BLaER1 (cell line): ENCODE data around the gene P2RY6.

Source experiments
- H3K27ac ChIP-seq: shearing (Covaris generic); formaldehyde crosslinking; 2 replicates; pipeline ENCODE4 v1.8.1; 2022
- H3K27me3 ChIP-seq: shearing (Covaris generic); formaldehyde crosslinking; 2 replicates; pipeline ENCODE4 v1.8.1; 2022
- H3K36me3 ChIP-seq: shearing (Covaris generic); formaldehyde crosslinking; 2 replicates; pipeline ENCODE4 v1.8.1; 2022
- H3K4me1 ChIP-seq: shearing (Covaris generic); formaldehyde crosslinking; 2 replicates; pipeline ENCODE4 v1.8.1; 2022
- H3K4me2 ChIP-seq: shearing (Covaris generic); formaldehyde crosslinking; 2 replicates; pipeline ENCODE4 v1.8.1; 2022
- H3K4me3 ChIP-seq: shearing (Covaris generic); formaldehyde crosslinking; 2 replicates; pipeline ENCODE4 v1.8.1; 2022
- H3K9ac ChIP-seq: shearing (Covaris generic); formaldehyde crosslinking; 2 replicates; pipeline ENCODE4 v1.8.1; 2022
- H3K9me3 ChIP-seq: shearing (Covaris generic); formaldehyde crosslinking; 2 replicates; pipeline ENCODE4 v1.8.1; 2022
- H4K20me1 ChIP-seq: shearing (Covaris generic); formaldehyde crosslinking; 2 replicates; pipeline ENCODE4 v1.8.1; 2022
- Cebpa-rat ChIP-seq: shearing (Covaris generic); IDR thresholded peaks from 2 replicates; pipeline ENCODE4 v1.8.1; 2022

P2RY6 gene

DNA sequence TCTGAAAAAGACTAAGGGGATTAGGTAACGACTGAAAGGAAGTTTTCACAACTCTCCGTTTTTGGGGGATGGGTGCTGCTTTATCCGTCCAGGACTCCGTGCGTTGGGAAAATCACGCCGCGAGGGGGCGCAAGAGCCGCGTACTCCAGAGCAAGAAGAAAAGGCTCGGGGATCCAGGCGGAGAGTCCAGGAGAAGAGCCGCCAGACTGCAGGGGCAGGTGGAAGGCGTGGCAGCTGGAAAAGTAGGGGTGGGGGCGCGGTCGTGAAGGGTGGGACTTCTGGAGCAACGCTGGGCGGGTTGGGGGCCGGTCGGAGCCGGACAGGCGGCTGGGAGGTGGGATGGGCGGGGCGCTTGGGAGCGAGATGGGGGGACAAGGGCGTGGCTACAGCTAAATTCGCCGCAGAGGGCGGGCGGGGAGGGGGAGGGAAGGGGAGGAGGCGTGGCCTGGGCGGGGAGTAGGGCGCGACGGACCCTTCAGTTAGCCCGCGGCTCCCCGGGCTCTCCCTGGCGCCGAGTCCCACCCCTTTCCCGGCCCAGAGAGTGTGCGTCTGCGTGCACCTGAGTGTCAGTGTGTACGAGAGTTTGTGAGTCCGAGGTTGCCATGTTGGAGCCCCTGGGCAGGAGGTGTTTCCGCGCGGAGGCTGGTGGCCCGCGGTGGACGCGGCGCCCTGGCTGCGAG, 35.3 kb downstream of the P2RY6 start:
- peaks cover 3% of the 10 kb centered on the region; the same call in 1 of the 2 replicates for H3K36me3 ChIP-seq
- no peaks in the 10 kb centered on the region for H3K9me3 ChIP-seq
- peaks cover 27% of the 10 kb centered on the region for H3K27me3 ChIP-seq
- peak overlapping the region; percentile 82 for H3K9ac ChIP-seq
- H3K27ac ChIP-seq, result peak overlapping the region; percentile 90
- peaks cover 38% of the 10 kb centered on the region for H4K20me1 ChIP-seq
- peak overlapping the region; percentile 79 for H3K4me3 ChIP-seq
- H3K4me2 ChIP-seq, result peak overlapping the region; percentile 99
- H3K4me1 ChIP-seq, result peaks cover 54% of the 10 kb centered on the region
- TF ChIP-seq Cebpa-rat, result peak; percentile 66

DNA sequence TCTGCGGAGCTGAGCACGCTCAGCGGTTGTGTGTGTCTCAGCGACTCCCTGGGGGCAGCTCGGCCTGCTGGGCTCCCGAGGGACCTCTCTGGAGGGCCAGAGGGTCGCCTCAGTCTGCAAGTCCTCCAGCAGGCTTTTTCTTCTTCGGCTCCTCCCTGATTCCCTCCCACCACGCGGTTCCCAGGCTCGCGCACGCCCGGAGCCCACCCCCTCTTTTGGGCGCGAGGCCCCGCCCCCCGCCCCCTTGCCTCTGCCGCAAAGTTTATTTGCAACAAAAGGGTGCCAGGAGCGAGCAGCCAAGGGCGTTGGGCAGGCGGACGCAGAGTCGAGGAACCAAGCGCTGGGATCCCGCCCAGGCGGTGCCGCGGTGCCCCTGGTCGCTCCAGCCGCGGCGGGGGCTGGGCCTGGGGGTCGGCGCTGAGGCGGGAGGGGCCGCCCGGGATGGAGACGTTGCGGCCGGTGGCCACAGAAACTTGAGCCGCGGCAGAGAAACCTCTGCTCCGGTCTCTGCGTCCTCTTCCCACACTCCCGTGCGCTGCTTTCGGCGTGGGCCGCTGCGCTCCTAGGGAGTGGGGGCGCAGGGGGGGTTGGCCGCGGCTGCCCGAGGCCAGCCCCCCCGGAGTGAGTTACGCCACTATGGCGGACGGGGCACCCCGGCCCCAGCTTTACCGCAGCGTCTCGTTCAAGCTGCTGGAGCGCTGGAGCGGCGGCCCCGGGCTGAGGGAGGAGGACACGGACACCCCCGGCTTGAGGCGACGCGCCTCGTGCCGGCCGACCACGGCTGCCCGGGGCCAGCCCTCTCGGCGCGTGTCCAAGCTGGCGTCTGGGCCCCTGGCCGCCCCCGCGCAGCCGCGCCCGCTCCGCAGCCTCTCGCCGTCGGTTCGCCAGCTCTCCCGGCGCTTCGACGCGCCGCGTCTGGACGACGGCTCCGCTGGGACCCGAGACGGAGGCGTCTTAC, 36.1 kb downstream of the P2RY6 start, which contains the start of gene ARHGEF17:
Gene ARHGEF17 (plus strand): TSS at position 274 of the 958 bp plus-strand sequence. CDS start 363 bp downstream, at position 637.
- Histone ChIP-seq H3K4me2 (peak within 1 kb of the TSS; percentile 99), H3K4me1 (peaks cover 62% of the 10 kb centered on the region), H3K9ac (peak within 1 kb of the TSS; percentile 82), H3K27ac (peak within 1 kb of the TSS; percentile 90), H4K20me1 (peaks cover 38% of the 10 kb centered on the region), H3K4me3 (peak within 1 kb of the TSS; percentile 79), H3K27me3 (peaks cover 27% of the 10 kb centered on the region), H3K9me3 (no peaks in the 10 kb centered on the region), H3K36me3 (peaks cover 3% of the 10 kb centered on the region; the same call in 1 of the 2 replicates)
- TF ChIP-seq Cebpa-rat, result no peak

DNA sequence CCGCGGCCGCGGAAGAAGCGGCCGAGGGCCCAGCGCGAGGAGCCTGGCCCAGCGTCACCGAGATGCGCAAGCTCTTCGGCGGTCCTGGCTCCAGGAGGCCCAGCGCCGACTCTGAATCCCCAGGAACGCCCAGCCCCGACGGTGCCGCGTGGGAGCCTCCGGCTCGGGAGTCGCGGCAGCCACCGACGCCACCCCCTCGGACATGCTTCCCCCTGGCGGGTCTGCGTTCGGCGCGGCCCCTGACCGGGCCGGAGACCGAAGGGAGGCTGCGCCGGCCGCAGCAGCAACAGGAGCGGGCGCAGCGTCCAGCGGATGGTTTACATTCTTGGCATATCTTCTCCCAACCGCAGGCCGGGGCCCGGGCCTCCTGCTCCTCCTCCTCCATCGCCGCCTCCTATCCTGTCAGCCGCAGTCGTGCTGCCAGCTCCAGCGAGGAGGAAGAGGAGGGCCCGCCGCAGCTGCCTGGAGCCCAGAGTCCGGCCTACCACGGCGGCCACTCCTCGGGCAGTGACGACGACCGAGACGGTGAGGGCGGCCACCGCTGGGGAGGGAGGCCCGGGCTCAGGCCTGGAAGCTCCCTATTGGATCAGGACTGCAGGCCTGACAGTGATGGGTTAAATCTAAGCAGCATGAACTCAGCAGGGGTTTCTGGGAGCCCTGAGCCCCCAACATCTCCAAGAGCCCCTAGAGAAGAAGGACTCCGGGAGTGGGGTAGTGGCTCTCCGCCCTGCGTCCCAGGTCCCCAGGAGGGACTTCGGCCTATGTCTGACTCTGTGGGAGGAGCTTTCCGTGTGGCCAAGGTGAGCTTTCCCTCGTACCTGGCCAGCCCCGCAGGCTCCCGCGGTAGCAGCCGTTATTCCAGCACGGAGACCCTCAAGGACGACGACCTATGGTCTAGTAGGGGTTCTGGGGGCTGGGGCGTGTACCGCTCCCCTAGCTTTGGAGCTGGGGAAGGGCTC, 37.1 kb downstream of the P2RY6 start:
- Histone ChIP-seq H3K4me1 (peaks cover 72% of the 10 kb centered on the region), H3K9ac (peak overlapping the region; percentile 82)

DNA sequence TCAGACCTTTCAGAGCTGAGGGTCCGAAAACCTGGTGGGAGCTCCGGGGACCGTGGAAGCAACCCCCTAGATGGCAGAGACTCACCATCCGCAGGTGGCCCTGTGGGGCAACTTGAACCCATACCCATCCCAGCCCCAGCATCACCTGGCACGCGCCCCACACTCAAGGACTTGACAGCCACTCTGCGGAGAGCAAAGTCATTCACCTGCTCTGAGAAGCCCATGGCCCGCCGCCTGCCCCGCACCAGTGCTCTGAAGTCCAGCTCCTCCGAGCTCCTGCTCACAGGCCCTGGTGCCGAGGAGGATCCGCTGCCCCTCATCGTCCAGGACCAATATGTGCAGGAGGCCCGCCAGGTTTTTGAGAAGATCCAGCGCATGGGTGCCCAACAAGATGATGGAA, 37.9 kb downstream of the P2RY6 start:
- no peak overlapping the region for H3K4me3 ChIP-seq
- peaks cover 80% of the 10 kb centered on the region for H3K4me1 ChIP-seq
- peaks cover 3% of the 10 kb centered on the region; the same call in 1 of the 2 replicates for H3K36me3 ChIP-seq
- H3K27ac ChIP-seq, result no peak overlapping the region
- H3K9me3 ChIP-seq, result no peaks in the 10 kb centered on the region
- peak overlapping the region; percentile 99; the same call in 1 of the 2 replicates for H3K4me2 ChIP-seq
- TF ChIP-seq Cebpa-rat, result no peak
- H4K20me1 ChIP-seq, result peaks cover 44% of the 10 kb centered on the region
- H3K9ac ChIP-seq, result no peak overlapping the region
- peaks cover 27% of the 10 kb centered on the region for H3K27me3 ChIP-seq

More for the DNA sequence above, 37.1 kb downstream of the P2RY6 start:
- H3K36me3 ChIP-seq, result peaks cover 3% of the 10 kb centered on the region; the same call in 1 of the 2 replicates
- H3K27me3 ChIP-seq, result peaks cover 27% of the 10 kb centered on the region
- H3K9me3 ChIP-seq, result no peaks in the 10 kb centered on the region
- H3K4me2 ChIP-seq, result peak overlapping the region; percentile 99
- H3K4me3 ChIP-seq, result peak overlapping the region; percentile 79
- peaks cover 40% of the 10 kb centered on the region for H4K20me1 ChIP-seq
- peak overlapping the region; percentile 73 for H3K27ac ChIP-seq
- no peak for TF ChIP-seq Cebpa-rat

DNA sequence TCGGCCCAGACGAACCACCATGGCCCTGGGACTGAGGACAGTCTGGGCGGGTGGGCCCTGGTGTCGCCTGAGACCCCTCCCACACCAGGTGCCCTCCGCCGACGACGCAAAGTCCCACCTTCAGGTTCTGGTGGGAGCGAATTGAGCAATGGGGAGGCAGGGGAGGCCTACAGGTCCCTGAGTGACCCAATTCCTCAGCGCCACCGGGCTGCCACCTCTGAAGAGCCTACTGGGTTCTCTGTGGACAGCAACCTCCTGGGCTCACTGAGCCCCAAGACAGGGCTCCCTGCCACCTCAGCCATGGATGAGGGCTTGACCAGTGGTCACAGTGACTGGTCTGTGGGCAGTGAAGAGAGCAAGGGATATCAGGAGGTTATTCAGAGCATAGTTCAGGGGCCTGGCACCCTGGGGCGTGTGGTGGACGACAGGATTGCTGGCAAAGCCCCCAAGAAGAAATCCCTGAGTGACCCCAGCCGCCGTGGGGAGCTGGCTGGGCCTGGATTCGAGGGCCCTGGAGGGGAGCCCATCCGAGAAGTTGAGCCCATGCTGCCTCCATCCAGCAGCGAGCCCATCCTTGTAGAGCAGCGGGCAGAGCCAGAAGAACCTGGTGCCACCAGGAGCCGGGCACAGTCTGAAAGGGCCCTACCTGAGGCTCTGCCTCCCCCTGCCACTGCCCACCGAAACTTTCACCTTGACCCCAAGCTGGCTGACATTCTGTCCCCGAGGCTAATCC, 38.7 kb downstream of the P2RY6 start:
- Histone ChIP-seq H3K9ac (no peak overlapping the region), H3K4me1 (peaks cover 87% of the 10 kb centered on the region), H3K27ac (no peak overlapping the region), H3K36me3 (peaks cover 3% of the 10 kb centered on the region; the same call in 1 of the 2 replicates), H4K20me1 (peaks cover 44% of the 10 kb centered on the region), H3K9me3 (no peaks in the 10 kb centered on the region), H3K27me3 (peaks cover 27% of the 10 kb centered on the region), H3K4me3 (no peak overlapping the region), H3K4me2 (peak overlapping the region; percentile 99)
- no peak for TF ChIP-seq Cebpa-rat

DNA sequence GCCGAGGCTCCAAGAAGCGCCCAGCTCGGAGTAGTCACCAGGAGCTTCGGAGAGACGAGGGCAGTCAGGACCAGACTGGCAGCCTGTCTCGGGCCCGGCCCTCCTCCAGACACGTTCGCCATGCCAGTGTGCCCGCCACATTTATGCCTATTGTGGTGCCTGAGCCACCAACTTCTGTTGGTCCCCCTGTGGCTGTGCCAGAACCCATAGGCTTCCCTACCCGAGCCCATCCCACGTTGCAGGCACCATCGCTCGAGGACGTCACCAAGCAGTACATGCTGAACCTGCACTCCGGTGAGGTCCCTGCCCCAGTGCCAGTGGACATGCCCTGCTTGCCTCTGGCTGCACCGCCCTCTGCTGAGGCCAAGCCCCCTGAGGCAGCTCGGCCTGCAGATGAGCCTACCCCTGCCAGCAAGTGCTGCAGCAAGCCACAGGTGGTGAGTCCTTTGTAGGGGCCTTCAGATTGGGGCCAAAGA, 39.3 kb downstream of the P2RY6 start:
- peaks cover 3% of the 10 kb centered on the region; the same call in 1 of the 2 replicates for H3K36me3 ChIP-seq
- peak overlapping the region; percentile 99 for H3K4me2 ChIP-seq
- H3K9ac ChIP-seq, result no peak overlapping the region
- peaks cover 87% of the 10 kb centered on the region for H3K4me1 ChIP-seq
- H3K27ac ChIP-seq, result no peak overlapping the region
- no peak for TF ChIP-seq Cebpa-rat
- H4K20me1 ChIP-seq, result peaks cover 44% of the 10 kb centered on the region
- no peaks in the 10 kb centered on the region for H3K9me3 ChIP-seq
- peaks cover 27% of the 10 kb centered on the region for H3K27me3 ChIP-seq
- H3K4me3 ChIP-seq, result no peak overlapping the region

DNA sequence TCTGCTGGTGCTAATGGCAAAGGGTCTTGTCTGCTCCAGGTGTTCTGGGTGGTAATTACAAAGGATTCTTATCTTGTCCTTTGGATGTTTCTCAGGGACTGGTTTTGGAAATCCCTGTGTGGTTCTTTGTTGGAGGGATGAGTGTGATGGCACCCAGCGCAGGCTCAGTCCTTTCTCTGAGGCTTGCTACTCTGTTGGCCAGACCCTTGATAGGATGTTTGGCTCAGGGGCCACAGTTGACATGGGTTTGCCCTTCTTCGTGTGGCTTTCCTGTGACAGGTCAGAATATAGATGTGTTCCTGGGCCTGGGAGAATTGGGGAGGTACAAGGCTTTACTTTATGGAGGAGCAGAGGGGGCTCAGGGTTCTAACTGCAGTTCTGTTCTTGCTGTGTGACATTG, 39.9 kb downstream of the P2RY6 start:
- Histone ChIP-seq H3K9me3 (no peaks in the 10 kb centered on the region), H3K9ac (peak overlapping the region; percentile 48; the same call in 1 of the 2 replicates), H4K20me1 (peaks cover 44% of the 10 kb centered on the region), H3K36me3 (peaks cover 3% of the 10 kb centered on the region; the same call in 1 of the 2 replicates), H3K4me2 (peak overlapping the region; percentile 99), H3K4me3 (no peak overlapping the region), H3K27ac (no peak overlapping the region), H3K27me3 (peaks cover 27% of the 10 kb centered on the region), H3K4me1 (peaks cover 87% of the 10 kb centered on the region)
- TF ChIP-seq Cebpa-rat, result no peak

DNA sequence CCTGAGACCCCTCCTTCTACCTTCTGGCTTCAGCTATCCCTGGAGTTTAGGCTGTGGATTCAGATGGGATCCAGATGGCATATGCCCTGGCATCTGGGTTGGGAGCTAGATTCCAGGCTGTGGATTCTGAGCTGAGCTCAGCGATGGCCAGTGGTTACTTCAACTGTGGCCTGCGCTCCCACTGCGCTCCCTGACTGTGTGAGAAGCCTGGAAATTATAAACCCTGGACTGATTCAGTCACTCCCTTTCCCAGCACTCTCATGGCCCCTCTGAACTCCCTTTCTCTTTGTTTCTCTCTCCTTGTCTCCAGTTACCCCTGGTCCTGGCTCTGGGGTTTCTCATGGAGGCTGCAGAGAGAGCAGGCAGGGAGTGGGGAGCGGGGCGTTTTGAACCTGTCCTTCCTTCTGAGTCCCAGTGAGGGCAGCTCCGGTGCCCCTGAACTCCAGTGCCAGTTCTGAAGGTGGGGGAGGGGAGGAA, 40.8 kb downstream of the P2RY6 start:
- Histone ChIP-seq H3K4me3 (no peak overlapping the region), H3K9me3 (no peaks in the 10 kb centered on the region), H3K4me2 (peak overlapping the region; percentile 99), H3K36me3 (peaks cover 3% of the 10 kb centered on the region; the same call in 1 of the 2 replicates), H3K27ac (peak overlapping the region; percentile 19; the same call in 1 of the 2 replicates), H3K27me3 (peaks cover 27% of the 10 kb centered on the region), H4K20me1 (peaks cover 44% of the 10 kb centered on the region), H3K9ac (peak overlapping the region; percentile 48; the same call in 1 of the 2 replicates), H3K4me1 (peaks cover 95% of the 10 kb centered on the region)
- TF ChIP-seq Cebpa-rat, result no peak
